Measurements from ENCODE around the gene CTDSPL.
A peak's percentile ranks its signal among the peaks of the same experiment; 100 is the strongest.

Gene CTDSPL

GRCh38 chr3:37853691-37854413 lies 7.8 kb upstream of the CTDSPL start:
- no peak for DNase-seq (ENCODE audit: low read depth in 1 of 2, low spot score in 1 of 2)

- peak; percentile 55 to 67 for DNase-seq (ENCODE audit: low read depth in 1 of 2, low spot score in 1 of 2)
Observed at GRCh38 chr3:37855363-37855970, 6.2 kb upstream of the CTDSPL start.

- DNase-seq (ENCODE audit: low read depth in 1 of 2, low spot score in 1 of 2), result no peak
Observed at GRCh38 chr3:37856381-37856780, 5.3 kb upstream of the CTDSPL start.

GRCh38 chr3:37858742-37859141 lies 2.9 kb upstream of the CTDSPL start:
- DNase-seq (ENCODE audit: low read depth in 1 of 2, low spot score in 1 of 2), result no peak

GRCh38 chr3:37859354-37859753 lies 2.3 kb upstream of the CTDSPL start:
- no peak for DNase-seq (ENCODE audit: low read depth in 1 of 2, low spot score in 1 of 2)

GRCh38 chr3:37859908-37860199 lies 1.8 kb upstream of the CTDSPL start:
- no peak for DNase-seq (ENCODE audit: low read depth in 1 of 2, low spot score in 1 of 2)

- no peak for DNase-seq (ENCODE audit: low read depth in 1 of 2, low spot score in 1 of 2)
Observed at GRCh38 chr3:37862219-37862902, 681 bp downstream of the CTDSPL start.

GRCh38 chr3:37862903-37863815 lies 1.5 kb downstream of the CTDSPL start:
- no peak for DNase-seq (ENCODE audit: low read depth in 1 of 2, low spot score in 1 of 2)

GRCh38 chr3:37863949-37864822 lies 2.5 kb downstream of the CTDSPL start:
- DNase-seq (ENCODE audit: low read depth in 1 of 2, low spot score in 1 of 2), result no peak

- no peak for DNase-seq (ENCODE audit: low read depth in 1 of 2, low spot score in 1 of 2)
Observed at GRCh38 chr3:37864904-37865303, 3.2 kb downstream of the CTDSPL start.

- DNase-seq (ENCODE audit: low read depth in 1 of 2, low spot score in 1 of 2), result no peak
Observed at GRCh38 chr3:37867144-37867543, 5.5 kb downstream of the CTDSPL start.

- no peak for DNase-seq (ENCODE audit: low read depth in 1 of 2, low spot score in 1 of 2)
Observed at GRCh38 chr3:37871858-37872257, 10.2 kb downstream of the CTDSPL start.

GRCh38 chr3:37872413-37873160 lies 10.9 kb downstream of the CTDSPL start:
- DNase-seq (ENCODE audit: low read depth in 1 of 2, low spot score in 1 of 2), result no peak

GRCh38 chr3:37876279-37876678 lies 14.6 kb downstream of the CTDSPL start:
- no peak for DNase-seq (ENCODE audit: low read depth in 1 of 2, low spot score in 1 of 2)

- no peak for DNase-seq (ENCODE audit: low read depth in 1 of 2, low spot score in 1 of 2)
Observed at GRCh38 chr3:37882711-37883110, 21.0 kb downstream of the CTDSPL start.

- no peak for DNase-seq (ENCODE audit: low read depth in 1 of 2, low spot score in 1 of 2)
Observed at GRCh38 chr3:37885814-37886213, 24.1 kb downstream of the CTDSPL start.

- no peak for DNase-seq (ENCODE audit: low read depth in 1 of 2, low spot score in 1 of 2)
Observed at GRCh38 chr3:37886395-37886794, 24.7 kb downstream of the CTDSPL start.

GRCh38 chr3:37887062-37887461 lies 25.4 kb downstream of the CTDSPL start:
- no peak for DNase-seq (ENCODE audit: low read depth in 1 of 2, low spot score in 1 of 2)

GRCh38 chr3:37887824-37888223 lies 26.1 kb downstream of the CTDSPL start:
- DNase-seq (ENCODE audit: low read depth in 1 of 2, low spot score in 1 of 2), result no peak

GRCh38 chr3:37888421-37888820 lies 26.7 kb downstream of the CTDSPL start:
- no peak for DNase-seq (ENCODE audit: low read depth in 1 of 2, low spot score in 1 of 2)

All from activated T-helper 1 cell treated with anti-CD3 and anti-CD28 coated beads, Interleukin-2, amount 50 U/mL, for 16 hours (primary cell).